Mesothelial cell of epicardium (in vitro differentiated cells): ENCODE measurements around the gene SLC26A11. TPM values are rescaled to one million over a fixed set of nuclear protein-coding genes. Genes with fewer than 3 reads are reported as not detected.

Experiments
- DNase-seq, 2 experiments: peaks; one replicate each; pipeline ENCODE4 v3.0.0; 2021; ENCODE audit warnings: low spot score in 2 of 2; ENCODE audit not compliant: unreplicated experiment in 2 of 2
- H3K27ac Mint-ChIP-seq: 2 replicates; pipeline ENCODE4 v1.8.0; 2021; ENCODE audit warnings: mixed read lengths
- H3K27me3 Mint-ChIP-seq: 2 replicates; pipeline ENCODE4 v1.8.0; 2021; ENCODE audit warnings: low read depth, mixed read lengths
- H3K36me3 Mint-ChIP-seq: 2 replicates; pipeline ENCODE4 v1.8.0; 2021; ENCODE audit warnings: mixed read lengths
- H3K4me1 Mint-ChIP-seq: 2 replicates; pipeline ENCODE4 v1.8.0; 2021; ENCODE audit warnings: mixed read lengths
- H3K4me3 Mint-ChIP-seq: 2 replicates; pipeline ENCODE4 v1.8.0; 2021; ENCODE audit warnings: mild to moderate bottlenecking, moderate library complexity, mixed read lengths
- H3K9me3 Mint-ChIP-seq: 2 replicates; pipeline ENCODE4 v1.8.0; 2021; ENCODE audit warnings: mixed read lengths
- total RNA-seq: library from RNA; stranded (reverse); gene quantifications from 3 replicates; pipeline ENCODE4 v1.2.1, GENCODE V29; 2021
- TF ChIP-seq, protein P1 (sequence below): fragments of 200-600 bp; sonication (generic); IDR thresholded peaks from one replicate; pipeline ENCODE4 v1.5.0; 2021; ENCODE audit warnings: antibody characterized with exemption; ENCODE audit not compliant: unreplicated experiment

Gene SLC26A11
- total RNA-seq, 1 donor from 2014 or later, result 41.2 TPM

DNA sequence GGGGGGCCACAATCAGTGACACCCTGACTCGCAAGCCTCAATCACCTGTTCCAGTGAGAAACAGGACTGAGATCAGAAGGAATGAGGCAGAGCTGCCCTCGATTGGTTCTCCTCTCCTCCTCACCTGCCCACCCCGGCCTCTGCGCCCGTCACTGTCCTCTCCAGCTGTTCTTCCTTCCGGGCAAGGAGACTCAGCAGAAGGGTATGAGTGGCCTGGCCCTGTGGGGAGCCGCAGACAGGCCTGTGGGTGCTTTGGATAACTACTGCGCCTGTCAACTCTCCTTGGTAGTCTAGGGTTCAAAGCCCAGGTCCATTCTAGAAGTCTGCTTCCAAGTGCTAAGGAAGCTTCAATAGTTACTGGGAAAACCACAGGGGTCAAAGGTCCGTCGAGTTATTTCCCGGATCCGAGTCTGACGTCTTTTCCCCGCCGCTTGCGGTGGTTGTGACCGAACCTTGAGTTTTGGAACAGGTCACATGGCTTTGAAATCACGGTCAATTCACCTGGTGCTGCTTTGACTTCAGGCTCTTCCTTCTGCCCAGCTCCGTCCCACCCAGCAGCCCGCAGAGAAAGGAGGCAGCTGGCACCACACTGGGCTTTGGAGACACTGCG lies 42.1 kb upstream of the SLC26A11 start:
- no peaks in the 10 kb centered on the region for H3K27me3 Mint-ChIP-seq
- H3K27ac Mint-ChIP-seq, result no peak overlapping the region
- TF ChIP-seq, protein P1, sequence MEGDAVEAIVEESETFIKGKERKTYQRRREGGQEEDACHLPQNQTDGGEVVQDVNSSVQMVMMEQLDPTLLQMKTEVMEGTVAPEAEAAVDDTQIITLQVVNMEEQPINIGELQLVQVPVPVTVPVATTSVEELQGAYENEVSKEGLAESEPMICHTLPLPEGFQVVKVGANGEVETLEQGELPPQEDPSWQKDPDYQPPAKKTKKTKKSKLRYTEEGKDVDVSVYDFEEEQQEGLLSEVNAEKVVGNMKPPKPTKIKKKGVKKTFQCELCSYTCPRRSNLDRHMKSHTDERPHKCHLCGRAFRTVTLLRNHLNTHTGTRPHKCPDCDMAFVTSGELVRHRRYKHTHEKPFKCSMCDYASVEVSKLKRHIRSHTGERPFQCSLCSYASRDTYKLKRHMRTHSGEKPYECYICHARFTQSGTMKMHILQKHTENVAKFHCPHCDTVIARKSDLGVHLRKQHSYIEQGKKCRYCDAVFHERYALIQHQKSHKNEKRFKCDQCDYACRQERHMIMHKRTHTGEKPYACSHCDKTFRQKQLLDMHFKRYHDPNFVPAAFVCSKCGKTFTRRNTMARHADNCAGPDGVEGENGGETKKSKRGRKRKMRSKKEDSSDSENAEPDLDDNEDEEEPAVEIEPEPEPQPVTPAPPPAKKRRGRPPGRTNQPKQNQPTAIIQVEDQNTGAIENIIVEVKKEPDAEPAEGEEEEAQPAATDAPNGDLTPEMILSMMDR, result no peak
- H3K4me3 Mint-ChIP-seq, result no peak overlapping the region
- no peaks in the 10 kb centered on the region for H3K36me3 Mint-ChIP-seq
- peaks cover 3% of the 10 kb centered on the region for H3K4me1 Mint-ChIP-seq
- DNase-seq, result no peak
- no peaks in the 10 kb centered on the region for H3K9me3 Mint-ChIP-seq

DNA sequence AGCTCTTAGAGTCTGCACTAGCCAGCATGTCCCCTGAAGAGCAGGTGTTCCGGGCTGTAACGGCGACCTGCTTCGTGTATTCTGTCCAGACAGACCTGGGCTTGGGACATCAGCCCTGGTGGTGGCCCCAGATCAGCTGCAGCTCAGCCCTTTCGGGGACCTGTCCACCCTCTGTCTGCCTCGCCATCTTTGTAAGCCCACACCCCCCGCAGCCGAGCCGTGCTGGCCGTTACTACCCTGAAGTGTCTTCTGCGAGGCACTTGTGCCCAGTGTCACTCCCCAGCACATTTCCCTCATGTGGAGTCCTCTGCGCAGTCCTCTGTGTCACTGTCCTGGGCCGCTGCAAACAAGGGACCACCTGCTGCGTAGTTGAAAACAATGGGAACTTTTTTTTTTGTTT lies 40.0 kb upstream of the SLC26A11 start:
- DNase-seq, result no peak
- Mint-ChIP-seq H3K27me3 (no peaks in the 10 kb centered on the region), H3K9me3 (no peaks in the 10 kb centered on the region), H3K4me3 (no peak overlapping the region), H3K27ac (no peak overlapping the region), H3K4me1 (peaks cover 3% of the 10 kb centered on the region), H3K36me3 (no peaks in the 10 kb centered on the region)
- TF ChIP-seq, protein P1, result no peak

DNA sequence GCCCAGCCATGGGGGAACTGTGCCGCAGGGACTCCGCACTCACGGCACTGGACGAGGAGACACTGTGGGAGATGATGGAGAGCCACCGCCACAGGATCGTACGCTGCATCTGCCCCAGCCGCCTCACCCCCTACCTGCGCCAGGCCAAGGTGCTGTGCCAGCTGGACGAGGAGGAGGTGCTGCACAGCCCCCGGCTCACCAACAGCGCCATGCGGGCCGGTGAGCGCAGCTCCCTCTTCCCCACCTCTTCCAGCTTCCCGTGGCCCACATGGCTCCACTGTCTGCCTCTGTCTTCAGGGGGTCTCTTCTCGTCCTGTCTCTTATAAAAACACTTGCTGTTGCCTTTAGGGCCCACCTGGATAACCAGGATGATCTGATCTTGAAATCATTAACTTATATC lies 38.8 kb upstream of the SLC26A11 start:
- Mint-ChIP-seq H3K27ac (no peak overlapping the region), H3K9me3 (no peaks in the 10 kb centered on the region), H3K4me1 (no peaks in the 10 kb centered on the region), H3K4me3 (no peak overlapping the region), H3K36me3 (no peaks in the 10 kb centered on the region), H3K27me3 (no peaks in the 10 kb centered on the region)
- TF ChIP-seq, protein P1, result no peak
- DNase-seq, result no peak

DNA sequence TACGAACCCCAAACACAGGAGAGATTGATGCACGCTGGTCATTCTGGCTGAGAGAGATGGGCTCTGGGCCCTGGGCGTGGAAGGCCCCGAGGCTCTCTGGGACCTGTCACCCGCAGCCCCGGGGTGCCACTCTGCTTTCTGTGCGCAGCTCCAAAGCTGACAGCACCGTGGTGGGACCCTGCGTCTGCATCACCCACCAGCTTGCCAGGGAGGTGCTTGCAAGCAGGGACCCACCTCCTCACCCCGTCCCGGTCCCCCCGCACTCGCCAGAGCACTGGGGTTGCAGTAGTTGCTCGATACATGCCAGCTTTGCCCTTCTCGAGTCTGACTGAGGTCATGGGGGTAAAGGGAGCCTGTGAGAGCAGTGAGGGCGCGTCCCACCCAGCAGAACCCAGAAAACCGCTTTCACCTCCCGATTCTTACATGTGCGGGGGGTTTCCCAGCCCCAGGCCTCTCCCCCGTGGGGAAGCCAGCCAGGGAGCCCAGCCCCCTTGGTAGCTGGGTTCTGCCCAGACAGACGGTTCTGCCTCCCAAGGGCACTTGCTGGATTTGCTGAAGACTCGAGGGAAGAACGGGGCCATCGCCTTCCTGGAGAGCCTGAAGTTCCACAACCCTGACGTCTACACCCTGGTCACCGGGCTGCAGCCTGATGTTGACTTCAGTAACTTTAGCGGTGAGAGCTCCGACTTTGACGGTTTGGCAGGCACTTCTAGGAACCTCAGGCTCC lies 37.9 kb upstream of the SLC26A11 start:
- H3K27ac Mint-ChIP-seq, result no peak overlapping the region
- no peaks in the 10 kb centered on the region for H3K36me3 Mint-ChIP-seq
- no peak overlapping the region for H3K4me3 Mint-ChIP-seq
- no peak for DNase-seq
- H3K4me1 Mint-ChIP-seq, result no peaks in the 10 kb centered on the region
- TF ChIP-seq, protein P1, result no peak
- H3K27me3 Mint-ChIP-seq, result no peaks in the 10 kb centered on the region
- H3K9me3 Mint-ChIP-seq, result no peaks in the 10 kb centered on the region

DNA sequence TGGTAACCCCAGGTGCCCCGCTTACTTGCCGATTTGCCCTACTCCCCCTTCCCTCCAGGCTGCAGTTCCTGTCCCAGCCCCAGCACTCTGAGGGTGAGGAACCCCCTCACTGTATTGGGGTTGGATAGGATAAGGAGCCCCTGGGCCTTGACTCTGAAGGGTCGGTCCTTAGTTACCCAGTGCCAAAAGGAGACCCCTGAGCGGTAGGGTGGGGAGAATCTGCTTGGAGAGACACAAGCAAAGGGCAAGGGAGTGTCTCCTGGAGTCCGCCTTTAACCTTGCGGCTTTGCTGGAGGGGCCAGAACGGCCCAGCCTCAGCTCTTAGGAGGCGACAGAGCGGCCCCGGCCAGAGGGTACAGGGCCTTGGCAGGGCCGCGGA lies 37.4 kb upstream of the SLC26A11 start:
- no peak overlapping the region for H3K27ac Mint-ChIP-seq
- TF ChIP-seq, protein P1, result no peak

More for the DNA sequence above, 37.4 kb upstream of the SLC26A11 start:
- Mint-ChIP-seq H3K36me3 (no peaks in the 10 kb centered on the region), H3K4me3 (no peak overlapping the region), H3K9me3 (no peaks in the 10 kb centered on the region), H3K27me3 (no peaks in the 10 kb centered on the region), H3K4me1 (no peaks in the 10 kb centered on the region)
- DNase-seq, result no peak
